HG03025 (cell line): Measurements from ENCODE around the gene AHRR.

Experiments used
- ATAC-seq: cut with Tn5 transposase; IDR thresholded peaks from one replicate; pipeline ENCODE4 v1.9.1; 2021; ENCODE audit warnings: mild to moderate bottlenecking, moderate library complexity; ENCODE audit not compliant: unreplicated experiment, low FRiP score

The AHRR gene

GRCh38 chr5:451587-452458, 130.3 kb downstream of the AHRR start:
- ATAC-seq: no peak

DNA sequence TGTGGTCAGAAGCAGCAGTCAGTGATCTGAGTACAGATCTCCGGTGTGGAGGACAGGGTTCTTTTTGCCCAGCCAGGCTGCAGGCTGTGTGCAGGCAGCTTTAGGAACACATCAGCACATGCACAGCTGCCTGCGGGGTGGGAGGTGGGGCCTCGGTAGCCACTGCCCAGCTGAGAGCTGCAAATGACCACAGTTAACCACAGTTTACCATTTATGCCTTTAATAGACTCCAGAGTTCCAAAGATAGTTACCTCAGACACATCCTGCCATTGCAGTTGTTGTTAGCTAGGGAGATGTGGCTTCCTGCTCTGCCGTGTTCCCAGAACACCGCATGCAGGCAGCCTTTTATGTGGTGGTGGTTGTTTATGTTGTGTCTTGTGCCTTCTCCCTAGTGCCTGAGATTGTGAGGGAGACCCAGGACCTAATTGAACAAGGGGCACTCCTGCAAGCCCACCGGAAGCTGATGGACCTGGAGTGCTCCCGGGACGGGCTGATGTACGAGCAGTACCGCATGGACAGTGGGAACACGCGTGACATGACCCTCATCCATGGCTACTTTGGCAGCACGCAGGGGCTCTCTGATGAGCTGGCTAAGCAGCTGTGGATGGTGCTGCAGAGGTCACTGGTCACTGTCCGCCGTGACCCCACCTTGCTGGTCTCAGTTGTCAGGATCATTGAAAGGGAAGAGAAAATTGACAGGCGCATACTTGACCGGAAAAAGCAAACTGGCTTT, 131.6 kb downstream of the AHRR start:
- no peak for ATAC-seq

- ATAC-seq: no peak
Measured at GRCh38 chr5:453725-454481, 132.4 kb downstream of the AHRR start.

- no peak for ATAC-seq
Measured at GRCh38 chr5:454936-455335, 133.4 kb downstream of the AHRR start.

GRCh38 chr5:455806-456205, 134.3 kb downstream of the AHRR start:
- ATAC-seq: no peak

DNA sequence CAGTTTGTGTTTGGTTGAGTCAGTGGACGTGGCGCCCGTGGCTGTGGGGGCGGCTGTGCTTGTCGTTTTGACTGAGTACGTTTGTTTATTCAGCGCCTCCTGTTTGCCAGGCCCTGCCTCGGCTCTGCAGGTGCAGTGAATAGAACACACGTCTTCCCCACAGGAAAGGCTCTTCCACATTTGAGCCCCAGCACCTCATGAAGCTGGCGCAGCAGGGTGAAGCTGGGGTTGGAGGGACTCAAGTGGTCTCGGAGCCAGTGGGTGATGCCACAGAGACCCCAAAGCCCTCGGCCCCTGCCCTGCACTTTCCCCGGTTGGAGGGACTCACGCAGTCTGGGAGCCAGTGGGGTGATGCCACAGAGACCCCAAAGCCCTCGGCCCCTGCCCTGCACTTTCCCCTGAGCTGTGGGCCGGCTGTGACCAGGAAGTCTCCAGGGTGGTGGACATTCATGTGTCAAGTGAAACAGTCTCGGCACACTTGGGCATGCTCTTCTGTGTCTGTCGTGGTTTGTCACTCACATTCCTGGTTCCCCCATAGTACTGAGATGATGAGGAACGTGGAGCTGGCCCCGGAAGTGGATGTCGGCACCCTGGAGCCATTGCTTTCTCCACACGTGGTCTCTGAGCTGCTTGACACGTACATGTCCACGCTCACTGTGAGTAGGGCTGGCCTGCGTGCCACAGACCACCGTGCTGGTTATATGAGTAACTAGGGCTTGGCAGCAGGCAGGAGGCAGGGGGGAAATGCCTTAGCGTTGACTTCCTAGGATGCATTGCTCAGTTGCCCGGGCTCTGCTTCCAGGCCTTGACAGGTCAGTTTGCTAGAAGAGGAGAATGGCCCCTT, 135.1 kb downstream of the AHRR start:
- ATAC-seq: no peak

DNA sequence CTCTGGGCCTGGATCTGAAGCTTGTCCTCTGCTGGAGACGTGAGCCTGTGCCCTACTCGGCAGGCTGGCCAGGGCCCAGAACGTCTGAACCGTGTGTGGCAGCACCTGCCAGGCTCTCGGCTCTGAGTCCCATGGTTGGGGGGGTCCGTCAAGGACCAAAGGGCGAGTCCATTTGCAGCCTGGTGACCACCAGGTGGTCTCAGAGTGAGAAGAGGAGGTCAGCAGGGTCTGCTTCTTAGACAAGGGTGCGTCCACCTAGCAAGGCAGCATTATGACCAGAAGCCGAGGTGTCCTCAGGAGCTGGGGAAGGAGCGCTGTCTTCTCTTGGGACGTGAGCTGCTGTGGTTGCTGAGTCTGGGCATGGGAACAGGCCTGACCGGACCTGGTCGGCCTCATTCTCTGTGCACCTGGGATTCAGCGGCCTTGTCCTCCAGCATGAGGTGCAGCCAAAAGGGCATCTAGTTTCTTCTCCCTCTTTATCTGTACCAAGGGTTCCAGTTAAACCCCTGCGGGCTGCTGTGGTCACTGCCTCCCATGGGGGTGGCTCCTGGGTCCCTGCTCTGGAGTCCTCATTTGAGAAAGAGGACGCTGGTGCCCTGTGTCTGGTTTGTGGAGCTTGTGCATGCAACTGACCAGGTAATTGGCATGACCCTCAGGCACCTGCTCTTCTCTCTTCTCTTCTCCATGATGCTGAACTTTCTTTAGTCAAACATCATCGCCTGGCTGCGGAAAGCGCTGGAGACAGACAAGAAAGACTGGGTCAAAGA, 135.9 kb downstream of the AHRR start:
- no peak for ATAC-seq

DNA sequence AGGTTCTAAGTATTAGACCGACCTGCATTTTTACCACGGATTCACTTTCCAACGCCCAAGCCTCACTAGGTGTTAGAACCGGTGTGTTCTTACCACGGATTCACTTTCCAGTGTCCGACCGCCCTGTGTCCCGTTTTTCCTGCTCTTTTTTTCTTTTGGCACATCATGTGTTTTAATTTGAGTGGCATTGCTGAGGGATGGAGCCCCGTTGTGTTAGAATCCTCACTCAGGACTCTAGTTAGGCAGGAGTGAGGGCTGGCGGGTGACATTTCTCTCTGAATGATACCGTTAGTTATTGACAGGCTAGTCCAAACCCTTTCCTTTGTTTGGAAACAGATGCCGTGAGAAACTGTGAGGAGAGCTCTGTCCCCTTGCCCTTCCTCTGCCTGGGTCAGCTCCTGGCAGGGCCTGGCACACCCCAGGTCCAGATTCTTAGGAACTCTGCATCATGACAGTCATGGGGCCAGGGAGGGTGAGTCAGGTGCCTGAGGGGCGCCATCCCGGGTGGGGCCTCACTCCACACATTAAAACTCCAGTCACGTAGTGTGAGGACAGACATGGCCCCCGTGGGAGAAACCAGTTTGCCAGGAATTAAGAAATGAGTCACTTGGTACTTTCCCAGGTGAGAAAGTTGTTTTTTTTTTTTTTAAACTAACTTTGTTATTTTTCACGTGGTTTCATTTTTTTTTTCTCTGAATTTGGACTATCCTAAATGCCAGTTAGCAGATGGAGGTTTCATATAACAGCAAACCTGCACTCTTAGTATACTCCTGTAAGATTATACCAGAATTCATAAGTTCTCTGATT, 137.2 kb downstream of the AHRR start:
- ATAC-seq: no peak

DNA sequence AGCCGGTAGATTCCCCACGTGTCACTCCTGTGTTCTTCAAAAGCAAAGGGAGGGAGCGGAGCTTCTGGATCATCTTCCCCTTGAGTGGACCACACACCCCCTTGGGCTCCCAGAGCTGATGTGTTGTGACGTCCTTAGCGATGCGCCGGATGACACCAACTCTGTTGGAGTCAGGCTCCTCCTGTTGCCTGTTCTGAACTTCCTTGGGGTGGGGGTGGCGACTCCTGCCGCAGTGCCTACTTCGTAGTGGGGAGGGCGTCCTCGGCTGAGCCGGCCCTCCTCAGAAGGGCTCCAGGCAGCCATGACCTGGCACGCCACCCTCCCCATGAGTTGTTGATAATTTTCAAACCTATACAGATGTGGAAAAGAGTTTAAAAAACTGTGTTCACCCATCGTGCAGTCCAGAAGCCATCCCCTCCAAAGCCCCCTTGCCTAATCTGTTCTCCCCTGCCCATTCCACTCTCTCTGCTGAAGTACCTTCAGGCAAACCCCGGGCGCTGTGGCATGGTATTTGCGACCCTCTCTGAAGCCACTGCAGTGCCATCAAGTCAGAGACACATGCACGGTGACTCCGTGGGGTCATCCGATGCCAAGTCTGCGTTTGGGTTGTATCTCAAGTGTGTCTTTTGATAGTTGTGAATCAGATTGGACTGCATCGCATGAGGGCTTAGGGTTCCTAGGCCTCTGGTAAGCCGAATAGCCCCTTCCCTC, 138.2 kb downstream of the AHRR start:
- no peak for ATAC-seq

DNA sequence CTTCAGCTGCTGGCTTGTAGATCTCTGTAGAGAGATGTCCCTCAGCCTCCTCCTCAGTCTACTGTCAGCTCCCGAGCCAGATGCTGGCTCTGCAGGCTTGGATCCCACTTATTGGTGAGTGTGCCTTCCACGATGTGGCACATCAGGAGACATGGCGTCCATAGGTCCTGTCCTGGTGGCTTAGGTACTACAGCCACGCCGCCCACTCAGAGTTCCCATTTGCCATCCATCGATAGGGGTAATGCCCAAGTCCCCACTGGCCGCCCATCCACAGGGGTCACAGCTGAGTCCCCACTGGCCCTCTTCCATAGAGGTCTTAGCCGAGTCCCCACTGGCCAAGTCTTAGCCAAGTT, 138.7 kb downstream of the AHRR start:
- ATAC-seq: no peak

DNA sequence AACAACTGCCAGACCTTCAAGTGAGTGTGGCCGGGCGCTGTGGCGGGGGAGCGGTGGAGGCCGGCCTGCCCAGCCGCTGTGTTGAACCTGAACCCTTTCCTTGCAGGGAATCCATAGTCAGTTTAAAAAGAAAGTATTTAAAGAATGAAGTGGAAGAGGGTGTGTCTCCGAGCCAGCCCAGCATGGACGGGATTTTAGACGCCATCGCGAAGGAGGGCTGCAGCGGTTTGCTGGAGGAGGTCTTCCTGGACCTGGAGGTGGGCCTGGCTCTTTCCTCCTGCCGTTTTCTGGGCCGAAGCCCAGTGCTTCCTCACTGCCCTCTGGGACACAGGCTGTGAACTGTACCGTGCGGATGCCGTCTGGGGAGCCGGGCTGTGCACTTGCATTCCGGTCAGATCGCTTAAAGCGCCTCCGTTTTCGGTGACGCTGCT, 140.6 kb downstream of the AHRR start:
- no peak for ATAC-seq

- no peak for ATAC-seq
Measured at GRCh38 chr5:463301-463700, 141.8 kb downstream of the AHRR start.

GRCh38 chr5:463952-464351, 142.4 kb downstream of the AHRR start:
- ATAC-seq: no peak

DNA sequence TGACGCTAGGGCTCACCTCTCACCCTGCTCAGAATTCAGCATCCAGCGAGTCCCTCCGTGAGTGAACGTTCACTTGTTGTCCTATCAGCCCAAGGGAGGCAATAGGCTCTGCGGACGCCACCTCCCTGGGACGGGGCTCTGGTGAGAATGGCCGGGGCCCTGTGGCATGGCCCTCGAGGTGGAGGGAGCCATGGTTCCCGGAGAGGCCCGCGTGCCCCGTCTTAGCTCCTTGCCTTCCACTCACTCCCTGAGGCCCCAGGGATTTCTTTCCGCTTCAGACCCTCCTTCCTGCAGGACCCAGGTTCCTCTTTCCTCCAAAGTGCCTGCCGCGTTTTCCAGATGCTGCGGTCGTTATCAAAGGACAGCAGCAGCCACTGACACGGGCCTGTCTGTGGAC, 142.9 kb downstream of the AHRR start:
- ATAC-seq: no peak

- ATAC-seq: no peak
Measured at GRCh38 chr5:464843-465590, 143.5 kb downstream of the AHRR start.

GRCh38 chr5:465591-466403, 144.3 kb downstream of the AHRR start:
- ATAC-seq: no peak
